NCI-H128 (cell line): ENCODE results near the gene ASB15.
"Not testable (repeated sequence)": the region's sequence is repeated elsewhere in the genome, so short reads cannot be mapped to it uniquely, and the experiment has no call there.

Experiments
- DNase-seq: peaks from one replicate; lab custom pipeline; 2025; ENCODE audit not compliant: unreplicated experiment; lab: John Stamatoyannopoulos, UW

The ASB15 gene

GRCh38 chr7:123634011-123634573 is 32.5 kb downstream of the ASB15 start:
- not testable (repeated sequence) for DNase-seq

DNA sequence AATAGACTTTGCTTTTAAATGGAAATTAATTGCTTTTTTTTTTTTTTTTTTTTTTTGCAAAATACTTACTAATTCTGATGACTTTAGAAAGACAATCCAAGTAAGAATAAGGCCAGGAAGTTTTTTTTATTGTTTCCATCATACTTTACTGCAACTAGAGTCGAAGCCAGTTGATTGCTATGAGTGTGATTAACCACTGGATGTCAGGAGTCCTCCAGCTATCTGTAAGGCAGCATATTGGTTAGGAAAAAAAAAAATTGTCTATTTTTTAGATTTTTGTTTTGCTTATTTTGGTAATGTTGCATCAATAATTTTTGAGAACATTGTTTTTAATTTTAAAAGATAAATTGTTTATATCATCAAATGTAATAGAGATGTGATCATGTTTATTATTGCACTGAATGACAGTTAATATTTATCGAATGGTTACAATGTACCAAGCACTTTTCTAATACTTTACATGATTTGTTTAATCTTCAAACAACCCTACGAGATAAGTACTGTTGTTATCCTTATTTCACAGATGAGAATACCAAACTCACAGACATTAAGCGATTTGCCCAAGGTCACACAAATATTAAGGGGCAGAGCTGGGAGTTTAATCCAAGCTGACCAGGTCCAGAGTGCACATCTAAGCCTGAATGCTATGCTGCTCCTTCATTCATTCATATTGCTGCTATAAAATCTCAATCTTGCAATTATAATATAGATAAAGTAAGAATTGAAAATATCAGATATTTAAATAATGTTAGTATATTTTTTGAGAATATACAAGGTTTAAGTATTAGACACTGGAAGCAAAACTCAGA is 34.1 kb downstream of the ASB15 start:
- DNase-seq: no peak

- DNase-seq: no peak
These were observed 35.6 kb downstream of the ASB15 start for GRCh38 chr7:123637203-123637602.

DNA sequence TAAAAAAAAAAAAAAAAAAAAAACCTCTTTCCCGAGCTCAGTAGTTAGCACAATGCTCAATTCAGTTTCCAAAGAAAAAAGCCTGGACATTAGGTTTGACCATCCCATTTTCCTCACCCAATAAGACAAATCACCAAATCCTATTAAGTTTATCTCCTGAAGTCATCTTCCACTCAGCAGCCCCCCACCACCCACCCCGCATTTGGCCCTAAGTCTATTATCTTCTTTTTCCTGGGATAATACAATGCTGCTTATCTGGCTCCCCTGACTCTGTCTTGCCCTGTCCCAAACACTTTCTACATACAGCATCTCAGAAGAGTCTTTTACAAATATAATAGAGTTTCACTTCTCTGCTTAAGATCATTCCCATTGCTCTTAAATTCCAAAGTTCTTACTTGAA is 36.3 kb downstream of the ASB15 start:
- DNase-seq: no peak

- no peak for DNase-seq
These were observed 38.0 kb downstream of the ASB15 start for GRCh38 chr7:123639631-123640030.

DNA sequence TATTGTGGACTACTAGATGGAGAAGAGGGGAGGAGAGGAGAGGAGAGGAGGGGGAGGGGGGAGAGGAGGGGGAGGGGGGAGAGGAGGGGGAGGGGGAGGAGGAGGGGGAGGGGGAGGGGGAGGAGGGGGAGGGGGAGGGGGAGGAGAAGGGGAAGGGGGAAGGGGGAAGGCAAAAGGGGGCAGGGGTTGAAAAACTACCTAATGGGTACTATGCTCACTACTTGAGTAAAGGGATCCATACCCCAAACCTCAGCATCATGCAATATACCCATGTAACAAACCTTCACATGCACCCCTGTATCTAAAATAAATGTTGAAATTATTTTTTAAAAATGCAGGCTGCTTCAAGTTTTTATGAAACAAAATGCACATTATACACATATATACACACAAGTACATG is 39.0 kb downstream of the ASB15 start:
- no peak for DNase-seq

DNA sequence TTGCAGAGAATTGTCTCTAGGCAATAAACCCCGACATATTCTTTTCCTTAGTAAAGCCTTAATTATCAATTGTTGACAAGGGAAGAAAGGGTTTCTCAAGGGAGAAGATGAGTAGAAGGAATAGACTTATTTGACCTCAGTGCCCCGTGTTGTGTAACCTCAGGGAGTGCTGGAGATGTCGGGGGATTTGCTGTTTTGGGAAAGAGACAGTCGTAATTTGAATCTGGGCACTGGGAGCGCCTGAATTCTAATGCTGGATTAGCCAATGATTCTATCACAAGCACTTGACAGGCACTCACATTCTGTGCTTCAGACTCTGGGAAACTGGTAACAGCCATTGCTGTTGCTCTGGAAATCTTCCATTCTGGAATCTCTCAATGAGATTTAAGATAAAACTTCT is 40.3 kb downstream of the ASB15 start:
- no peak for DNase-seq

GRCh38 chr7:123643495-123644441 is 42.1 kb downstream of the ASB15 start:
- DNase-seq: no peak

GRCh38 chr7:123645516-123645915 is 43.9 kb downstream of the ASB15 start:
- DNase-seq: no peak

DNA sequence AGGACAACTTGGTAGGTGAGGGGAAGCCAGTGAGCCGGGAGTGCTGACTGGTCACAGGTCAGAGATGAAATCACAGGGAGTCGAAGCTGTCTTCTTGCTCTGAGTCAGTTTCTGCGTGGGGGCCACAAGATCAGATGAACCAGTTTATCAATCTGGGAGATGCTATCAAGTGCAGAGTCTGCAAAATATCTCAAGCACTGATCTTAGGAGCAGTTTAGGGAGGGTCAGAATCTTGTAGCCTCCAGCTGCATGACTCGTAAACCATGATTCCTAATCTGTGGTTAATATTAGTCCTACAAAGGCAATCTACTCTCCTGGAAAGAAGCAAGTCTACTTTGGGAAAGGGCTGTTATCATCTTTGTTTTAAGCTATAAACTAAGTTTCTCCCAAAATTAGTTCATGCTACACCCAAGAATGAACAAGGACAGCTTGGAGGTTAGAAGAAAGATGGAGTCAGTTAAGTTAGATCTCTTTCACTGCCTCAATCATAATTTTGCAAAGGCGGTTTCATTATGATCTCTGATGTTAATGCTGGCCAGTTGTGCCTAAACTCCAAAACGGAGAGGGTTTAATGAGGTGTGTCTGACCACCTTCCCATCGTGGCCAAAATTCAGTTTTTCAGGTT is 45.6 kb downstream of the ASB15 start:
- no peak for DNase-seq

GRCh38 chr7:123649964-123650363 is 48.3 kb downstream of the ASB15 start:
- no peak for DNase-seq

DNA sequence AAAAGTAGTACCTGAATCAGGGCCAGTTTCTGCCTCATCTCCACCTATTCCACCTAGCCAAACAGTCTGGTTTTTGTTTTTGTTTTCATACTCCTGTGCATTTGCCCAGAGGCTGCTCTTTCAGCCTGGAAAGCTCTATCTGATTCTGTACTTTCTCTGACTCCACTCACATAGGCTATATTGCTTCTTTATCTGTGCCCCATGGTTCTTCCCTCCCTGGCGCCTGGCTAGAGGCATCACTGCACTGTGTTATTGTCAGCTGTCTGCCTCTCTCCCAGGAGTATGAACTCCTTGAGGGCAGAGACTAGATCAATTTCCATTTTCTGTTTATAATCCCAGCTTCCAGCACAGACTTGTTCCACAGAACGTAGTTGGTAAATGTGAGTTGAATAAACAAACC is 49.0 kb downstream of the ASB15 start:
- no peak for DNase-seq

DNA sequence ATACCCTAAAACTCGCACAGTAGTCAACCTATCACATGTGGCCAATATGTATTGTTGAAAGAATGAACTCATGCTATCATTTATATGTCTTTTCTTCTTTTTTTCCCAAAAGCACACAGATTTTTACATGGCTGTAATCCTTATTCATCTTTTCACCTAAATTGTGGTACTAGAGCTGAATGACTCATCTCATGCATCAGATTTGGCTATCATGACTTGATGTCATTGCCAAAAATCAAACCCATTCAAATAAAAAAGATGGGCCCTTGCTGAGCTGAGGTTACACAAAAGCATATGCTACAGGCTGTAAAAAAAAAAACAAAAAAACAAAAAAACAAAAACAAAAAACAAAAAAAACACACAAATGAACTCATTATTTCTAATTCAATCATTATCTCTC is 50.8 kb downstream of the ASB15 start:
- no peak for DNase-seq

DNA sequence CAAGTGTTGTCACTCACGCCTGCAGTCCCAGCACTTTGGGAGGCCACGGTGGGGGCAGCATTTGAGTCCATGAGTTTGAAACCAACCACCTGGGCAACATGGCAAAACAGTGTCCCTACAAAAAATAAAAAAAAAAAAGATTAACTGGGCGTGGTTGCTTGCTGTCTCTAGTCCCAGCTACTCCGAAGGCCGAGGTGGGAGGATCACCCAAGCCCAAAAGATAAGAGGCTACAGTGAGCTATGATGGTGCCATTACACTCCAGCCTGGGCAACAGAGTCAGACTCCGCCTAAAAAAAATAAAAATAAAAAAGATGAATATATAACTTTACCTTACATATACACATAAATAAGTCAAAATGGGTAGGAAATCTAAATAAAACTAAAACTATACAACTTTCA is 51.5 kb downstream of the ASB15 start:
- no peak for DNase-seq

DNA sequence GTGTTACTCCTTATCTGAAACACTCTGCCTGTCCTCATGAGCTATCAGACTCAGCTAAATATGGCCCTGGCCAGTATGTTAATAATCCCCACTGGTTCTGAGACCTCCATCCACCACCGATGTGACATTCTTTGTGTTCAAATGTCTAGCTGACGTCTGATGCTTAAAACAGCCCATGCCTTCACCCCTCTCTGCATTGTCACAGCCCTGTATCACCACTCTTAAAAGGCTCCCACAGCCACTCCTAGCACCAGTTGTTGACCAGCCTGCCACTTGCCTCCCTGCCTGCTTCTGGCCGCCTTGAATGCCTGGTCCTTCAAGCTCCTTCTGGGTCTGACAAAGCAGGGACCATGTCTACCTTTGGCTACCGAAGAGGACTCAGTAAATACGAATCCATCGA is 54.0 kb downstream of the ASB15 start, which contains the start of gene LMOD2:
LMOD2 (plus strand) TSS at position 253 of the 400 bp plus-strand sequence; CDS start at position 351, 98 bp downstream.
- DNase-seq: no peak

GRCh38 chr7:123656544-123657303 is 55.1 kb downstream of the ASB15 start:
- no peak for DNase-seq

- no peak for DNase-seq
These were observed 55.7 kb downstream of the ASB15 start for GRCh38 chr7:123657304-123657685.

GRCh38 chr7:123658023-123658422 is 56.4 kb downstream of the ASB15 start:
- no peak for DNase-seq

DNA sequence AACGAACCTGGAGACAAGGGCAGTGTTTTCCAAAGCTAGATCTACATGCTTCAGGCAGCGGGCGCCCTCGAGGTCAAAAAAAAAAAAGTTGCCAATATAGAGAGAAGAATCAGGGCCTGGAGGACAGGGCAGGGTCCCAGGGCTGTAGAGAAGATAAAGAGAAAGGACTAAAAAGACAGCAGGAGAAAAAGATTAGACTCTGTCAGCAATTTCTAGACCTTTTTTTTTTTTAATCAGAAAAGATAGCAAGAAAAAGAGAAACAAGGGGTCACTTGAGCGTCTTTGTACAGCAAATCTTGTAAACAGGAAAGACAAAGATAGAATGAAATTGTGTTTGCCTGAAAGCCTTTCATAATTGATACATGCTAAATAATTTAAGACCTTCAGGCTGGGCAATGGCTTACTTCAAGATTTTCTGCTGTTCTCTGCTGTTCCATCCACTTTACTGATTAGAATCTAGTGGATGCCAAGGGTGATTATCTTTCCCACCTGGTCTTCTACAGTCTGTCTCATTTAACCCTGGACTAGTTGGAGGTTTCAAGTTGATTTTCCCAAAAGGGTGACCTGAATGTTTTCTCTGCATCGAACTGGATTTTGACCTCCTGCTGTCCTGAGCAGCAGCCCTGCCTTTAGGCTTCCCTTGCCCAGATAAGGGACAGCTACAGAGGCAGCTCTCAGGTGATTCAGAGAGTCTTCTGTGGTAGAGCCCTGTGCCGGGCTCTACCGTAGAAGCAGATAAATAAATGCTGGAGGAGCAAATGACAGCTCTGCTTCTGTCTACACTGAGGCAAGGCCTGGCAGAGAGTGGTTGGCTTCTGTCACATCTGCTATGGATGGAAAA is 59.1 kb downstream of the ASB15 start:
- no peak for DNase-seq

DNA sequence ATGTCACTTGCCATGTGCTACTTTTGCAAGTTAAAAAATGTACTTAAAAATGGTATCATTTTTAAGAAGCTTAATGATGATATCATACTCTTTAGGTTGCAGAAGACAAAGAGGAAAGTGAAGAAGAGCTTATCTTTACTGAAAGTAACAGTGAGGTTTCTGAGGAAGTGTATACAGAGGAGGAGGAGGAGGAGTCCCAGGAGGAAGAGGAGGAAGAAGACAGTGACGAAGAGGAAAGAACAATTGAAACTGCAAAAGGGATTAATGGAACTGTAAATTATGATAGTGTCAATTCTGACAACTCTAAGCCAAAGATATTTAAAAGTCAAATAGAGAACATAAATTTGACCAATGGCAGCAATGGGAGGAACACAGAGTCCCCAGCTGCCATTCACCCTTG is 60.1 kb downstream of the ASB15 start:
- DNase-seq: no peak
